Measurements from ENCODE around the gene ZNF213.

Gene ZNF213

GRCh38 chr16:3101018-3101840 lies 33.6 kb upstream of the ZNF213 start:
- peak; percentile 45 for DNase-seq (ENCODE audit: low spot score)

- no peak for DNase-seq (ENCODE audit: low spot score)
These were observed 32.9 kb upstream of the ZNF213 start for GRCh38 chr16:3101841-3102470.

GRCh38 chr16:3106205-3106928 lies 28.5 kb upstream of the ZNF213 start:
- DNase-seq (ENCODE audit: low spot score), result peak; percentile 88

- peak; percentile 91 for DNase-seq (ENCODE audit: low spot score)
These were observed 22.6 kb upstream of the ZNF213 start, which contains the start of gene ZNF205 for GRCh38 chr16:3112058-3112880. Gene ZNF205, plus strand, starts transcription at chr16:3112586. Its CDS starts 845 bp downstream, at chr16:3113431.

GRCh38 chr16:3112881-3113574 lies 21.8 kb upstream of the ZNF213 start:
- no peak for DNase-seq (ENCODE audit: low spot score)

GRCh38 chr16:3113765-3114479 lies 20.9 kb upstream of the ZNF213 start:
- DNase-seq (ENCODE audit: low spot score), result no peak

GRCh38 chr16:3115003-3115402 lies 19.8 kb upstream of the ZNF213 start:
- DNase-seq (ENCODE audit: low spot score), result no peak

- no peak for DNase-seq (ENCODE audit: low spot score)
These were observed 19.3 kb upstream of the ZNF213 start for GRCh38 chr16:3115561-3115960.

- DNase-seq (ENCODE audit: low spot score), result no peak
These were observed 16.5 kb upstream of the ZNF213 start for GRCh38 chr16:3118204-3118790.

GRCh38 chr16:3118846-3119245 lies 16.0 kb upstream of the ZNF213 start:
- no peak for DNase-seq (ENCODE audit: low spot score)

- no peak for DNase-seq (ENCODE audit: low spot score)
These were observed 15.5 kb upstream of the ZNF213 start for GRCh38 chr16:3119286-3119685.

- no peak for DNase-seq (ENCODE audit: low spot score)
These were observed 15.0 kb upstream of the ZNF213 start for GRCh38 chr16:3119701-3120408.

- no peak for DNase-seq (ENCODE audit: low spot score)
These were observed 14.4 kb upstream of the ZNF213 start for GRCh38 chr16:3120435-3120834.

GRCh38 chr16:3121851-3122467 lies 12.9 kb upstream of the ZNF213 start:
- no peak for DNase-seq (ENCODE audit: low spot score)

- DNase-seq (ENCODE audit: low spot score), result no peak
These were observed 11.8 kb upstream of the ZNF213 start for GRCh38 chr16:3122926-3123570.

GRCh38 chr16:3123986-3124886 lies 10.6 kb upstream of the ZNF213 start:
- peak; percentile 98 for DNase-seq (ENCODE audit: low spot score)

- DNase-seq (ENCODE audit: low spot score), result peak; percentile 81
These were observed 7.1 kb upstream of the ZNF213 start for GRCh38 chr16:3127745-3128144.

Measured in cerebellar cortex (tissue), 1 donor.